Peyer's patch (tissue), 4 donors: ENCODE data around the gene SIGLEC6. TPM values are rescaled to one million over a fixed set of nuclear protein-coding genes. Genes with fewer than 3 reads are reported as not detected.
A peak's percentile ranks its signal among the peaks of the same experiment; 100 is the strongest.

ENCODE experiments used
- DNase-seq, 3 donors: peaks; one replicate each; pipeline ENCODE4 v3.0.0-alpha.2; 2017 to 2019
- H3K27ac ChIP-seq, 4 donors: fragments of 200-600 bp; sonication (generic); one replicate each; pipeline ENCODE4 v1.5.1; 2016 to 2019
- H3K27me3 ChIP-seq, 2 donors: fragments of 200-600 bp; sonication (generic); one replicate each; pipeline ENCODE4 v1.5.1; 2019
- H3K36me3 ChIP-seq, 3 donors: fragments of 200-600 bp; sonication (generic); one replicate each; pipeline ENCODE4 v1.5.1; 2016 to 2019
- H3K4me1 ChIP-seq, 4 donors: fragments of 200-600 bp; sonication (generic); one replicate each; pipeline ENCODE4 v1.5.1; 2016 to 2019
- H3K4me3 ChIP-seq, 4 donors: fragments of 200-600 bp; sonication (generic); 1 replicate in 3 of 4; 2 replicates in 1 of 4; pipeline ENCODE4 v1.5.1; 2016 to 2019; ENCODE audit warnings: mild to moderate bottlenecking in 1 of 4
- H3K9me3 ChIP-seq, 4 donors: fragments of 200-600 bp; sonication (generic); one replicate each; pipeline ENCODE4 v1.5.1; 2016 to 2019; ENCODE audit warnings: mild to moderate bottlenecking in 1 of 4
- CTCF ChIP-seq, 6 experiments: fragments of 450-650 bp in 4 of 6; fragments of 200-600 bp in 2 of 6; sonication (generic) in 1 of 6; IDR thresholded peaks; one replicate each; pipeline ENCODE4 v1.5.1; 2017 to 2019; ENCODE audit warnings: antibody characterized with exemption in 6 of 6, mild to moderate bottlenecking in 3 of 6, moderate library complexity in 1 of 6
- POLR2A ChIP-seq, 2 donors: fragments of 450-650 bp; IDR thresholded peaks; one replicate each; pipeline ENCODE4 v1.5.1; 2017; ENCODE audit warnings: antibody characterized with exemption in 2 of 2, mild to moderate bottlenecking in 2 of 2, moderate library complexity in 2 of 2
- total RNA-seq, 4 donors: library from RNA; depleted of rRNA; stranded (reverse); fragments of >200 nt; gene quantifications; one replicate each; pipeline ENCODE4 v1.1.0, GENCODE V29; 2016

The SIGLEC6 gene
- total RNA-seq: 10 to 100 TPM in 1 of 4 donors, 1 to 10 TPM in 2, not detected in 1; 2.7 to 19.8 (median 6.8) TPM

- TF ChIP-seq POLR2A (IDR thresholded peaks at IDR 0.05): no peak
- TF ChIP-seq CTCF (IDR thresholded peaks at IDR 0.05): no peak
- Histone ChIP-seq H3K4me1 (peaks cover 0 to 5% (median 0%) of the 10 kb centered on the region in 4 donors), H3K4me3 (peak within 1 kb of the TSS in 3 of 4 donors; percentile 17 to 46 (median 38)), H3K27ac (peak within 1 kb of the TSS in 2 of 4 donors; percentile 28 to 82), H3K27me3 (no peaks in the 10 kb centered on the region), H3K36me3 (no peaks in the 10 kb centered on the region), H3K9me3 (no peaks in the 10 kb centered on the region)
- DNase-seq: peak in 2 of 3 donors; percentile 87 to 90
These were observed at the start of gene SIGLEC6 for GRCh38 chr19:51531349-51532315. TSS of gene SIGLEC6 (minus strand) at chr19:51531670. CDS start at chr19:51531648, 22 bp downstream.

GRCh38 chr19:51576850-51577249 lies 45.4 kb upstream of the SIGLEC6 start:
- no peak for DNase-seq
- Histone ChIP-seq H3K27me3 (no peaks in the 10 kb centered on the region), H3K4me3 (no peak overlapping the region), H3K9me3 (no peaks in the 10 kb centered on the region), H3K36me3 (peaks cover 0 to 35% (median 5%) of the 10 kb centered on the region in 3 donors), H3K27ac (no peak overlapping the region), H3K4me1 (peaks cover 0 to 14% (median 2%) of the 10 kb centered on the region in 4 donors)
- TF ChIP-seq CTCF (IDR thresholded peaks at IDR 0.05) (no peak), POLR2A (IDR thresholded peaks at IDR 0.05) (no peak)

GRCh38 chr19:51573331-51573730 lies 41.9 kb upstream of the SIGLEC6 start:
- no peaks in the 10 kb centered on the region for H3K9me3 ChIP-seq
- no peaks in the 10 kb centered on the region for H3K27me3 ChIP-seq
- peaks cover 0 to 17% (median 2%) of the 10 kb centered on the region in 4 donors for H3K4me1 ChIP-seq
- no peak overlapping the region for H3K27ac ChIP-seq
- no peak overlapping the region for H3K4me3 ChIP-seq
- TF ChIP-seq CTCF (IDR thresholded peaks at IDR 0.05) (no peak), POLR2A (IDR thresholded peaks at IDR 0.05) (no peak)
- DNase-seq: no peak
- peaks cover 0 to 19% (median 0%) of the 10 kb centered on the region in 3 donors for H3K36me3 ChIP-seq

- Histone ChIP-seq H3K27ac (no peak overlapping the region), H3K36me3 (peaks cover 0 to 15% (median 0%) of the 10 kb centered on the region in 3 donors), H3K4me3 (no peak overlapping the region), H3K9me3 (no peaks in the 10 kb centered on the region), H3K27me3 (no peaks in the 10 kb centered on the region), H3K4me1 (peaks cover 0 to 17% (median 2%) of the 10 kb centered on the region in 4 donors)
- DNase-seq: no peak
- TF ChIP-seq POLR2A (IDR thresholded peaks at IDR 0.05): no peak
- no peak for TF ChIP-seq CTCF (IDR thresholded peaks at IDR 0.05)
These were observed 41.4 kb upstream of the SIGLEC6 start for GRCh38 chr19:51572908-51573307.

GRCh38 chr19:51572410-51572809 lies 40.9 kb upstream of the SIGLEC6 start:
- peak overlapping the region in 3 of 4 donors; percentile 56 to 75 (median 70) for H3K4me3 ChIP-seq
- TF ChIP-seq POLR2A (IDR thresholded peaks at IDR 0.05): no peak
- no peak for TF ChIP-seq CTCF (IDR thresholded peaks at IDR 0.05)
- H3K27me3 ChIP-seq: no peaks in the 10 kb centered on the region
- H3K9me3 ChIP-seq: no peaks in the 10 kb centered on the region
- H3K27ac ChIP-seq: no peak overlapping the region
- peaks cover 0 to 17% (median 2%) of the 10 kb centered on the region in 4 donors for H3K4me1 ChIP-seq
- peaks cover 0 to 13% (median 0%) of the 10 kb centered on the region in 3 donors for H3K36me3 ChIP-seq
- DNase-seq: peak in 1 of 3 donors; percentile 54
